HepG2 (cell line): ENCODE measurements around the gene PC. TPM values are rescaled to one million over a fixed set of nuclear protein-coding genes. Genes with fewer than 3 reads are reported as not detected.

Experiments
- ARNT ChIP-seq: fragments of 450-650 bp; IDR thresholded peaks from 2 replicates; pipeline ENCODE4 v1.6.1; 2017
- ATF7 ChIP-seq, 2 experiments: fragments of 450-650 bp in 1 of 2; sonication (generic) in 1 of 2; formaldehyde crosslinking in 1 of 2; IDR thresholded peaks; 2 replicates each; pipeline versions ENCODE4 v1.4.0 to v1.6.1; 2016 to 2020; ENCODE audit warnings: antibody characterized with exemption in 1 of 2, mild to moderate bottlenecking in 1 of 2, missing genetic modification reagents in 1 of 2
- ATF7-NPFF ChIP-seq: sonication (generic); formaldehyde crosslinking; IDR thresholded peaks from 2 replicates; pipeline ENCODE4 v1.8.1; 2023; ENCODE audit warnings: mild to moderate bottlenecking, low read depth, missing genetic modification reagents, moderate library complexity
- EEA1 ChIP-seq: sonication (generic); formaldehyde crosslinking; IDR thresholded peaks from 2 replicates; pipeline ENCODE4 v1.5.1; 2020; ENCODE audit warnings: mild to moderate bottlenecking, missing genetic modification reagents, borderline replicate concordance
- EP300 ChIP-seq, 3 experiments: sonication (generic) in 1 of 3; formaldehyde crosslinking in 1 of 3; IDR thresholded peaks; 2 replicates each; pipeline versions ENCODE4 v1.5.1 to v1.6.1; 2011 to 2020; ENCODE audit warnings: low read depth in 2 of 3, low read length in 2 of 3, borderline replicate concordance in 1 of 3, improper control_type of control experiment in 1 of 3, mild to moderate bottlenecking in 1 of 3, missing genetic modification reagents in 1 of 3, moderate library complexity in 1 of 3
- GATAD2A ChIP-seq: IDR thresholded peaks from 2 replicates; pipeline ENCODE4 v1.6.1; 2016
- HMG20A ChIP-seq: IDR thresholded peaks from 2 replicates; pipeline ENCODE4 v1.6.1; 2016; ENCODE audit warnings: borderline replicate concordance
- IKZF1 ChIP-seq: fragments of 450-650 bp; IDR thresholded peaks from 2 replicates; pipeline ENCODE4 v1.7.1; 2016
- JUNB ChIP-seq: sonication (generic); formaldehyde crosslinking; IDR thresholded peaks from 2 replicates; pipeline ENCODE4 v1.8.0; 2022; ENCODE audit warnings: missing genetic modification reagents, mild to moderate bottlenecking, borderline replicate concordance
- NCOA1 ChIP-seq: sonication (generic); formaldehyde crosslinking; IDR thresholded peaks from 2 replicates; pipeline ENCODE4 v1.9.0; 2021; ENCODE audit warnings: missing genetic modification reagents
- STAG1 ChIP-seq: sonication (generic); formaldehyde crosslinking; IDR thresholded peaks from 2 replicates; pipeline ENCODE4 v1.4.0; 2020; ENCODE audit warnings: missing genetic modification reagents
- STAT5B ChIP-seq: sonication (generic); formaldehyde crosslinking; IDR thresholded peaks from 2 replicates; pipeline ENCODE4 v1.4.0; 2020; ENCODE audit warnings: missing genetic modification reagents
- SUZ12 ChIP-seq: fragments of 150-350 bp; IDR thresholded peaks from 2 replicates; pipeline ENCODE4 v1.6.1; 2014; ENCODE audit warnings: low read depth, low read length
- TEAD3 ChIP-seq: optimal IDR thresholded peaks from 2 replicates; pipeline ENCODE3; 2016; ENCODE audit warnings: borderline replicate concordance
- TRIM24 ChIP-seq: sonication (generic); formaldehyde crosslinking; IDR thresholded peaks from 2 replicates; pipeline ENCODE4 v1.8.0; 2022; ENCODE audit warnings: mild to moderate bottlenecking, missing genetic modification reagents
- ZNF180 ChIP-seq: sonication (generic); formaldehyde crosslinking; IDR thresholded peaks from 2 replicates; pipeline ENCODE4 v1.4.0; 2020; ENCODE audit warnings: low read depth, missing genetic modification reagents, borderline replicate concordance
- ZNF343 ChIP-seq: sonication (generic); formaldehyde crosslinking; IDR thresholded peaks from 2 replicates; pipeline ENCODE4 v1.4.0; 2020; ENCODE audit warnings: mild to moderate bottlenecking, missing genetic modification reagents
- ZNF484 ChIP-seq: sonication (generic); formaldehyde crosslinking; IDR thresholded peaks from 2 replicates; pipeline ENCODE4 v1.5.1; 2020; ENCODE audit warnings: mild to moderate bottlenecking, low read depth, missing genetic modification reagents, borderline replicate concordance
- ZNF562 ChIP-seq: sonication (generic); formaldehyde crosslinking; IDR thresholded peaks from 2 replicates; pipeline ENCODE4 v1.8.0; 2022; ENCODE audit warnings: missing genetic modification reagents, borderline replicate concordance
- ZNF614 ChIP-seq: IDR thresholded peaks from 2 replicates; pipeline ENCODE4 v1.6.1; 2018; ENCODE audit warnings: missing biosample characterization, missing genetic modification reagents, inconsistent platforms, borderline replicate concordance
- ZNF616 ChIP-seq: sonication (generic); formaldehyde crosslinking; IDR thresholded peaks from 2 replicates; pipeline ENCODE4 v1.5.0; 2020; ENCODE audit warnings: low read depth, mild to moderate bottlenecking, missing genetic modification reagents
- ZNF879 ChIP-seq: sonication (generic); formaldehyde crosslinking; IDR thresholded peaks from 2 replicates; pipeline ENCODE4 v1.8.1; 2023; ENCODE audit warnings: missing genetic modification reagents
- polyA plus RNA-seq, 8 experiments: library from polyadenylated mRNA; depleted of rRNA in 3 of 8; stranded (reverse) in 7 of 8; unstranded in 1 of 8; fragments of >200 nt; fragmentation: Illumina TruSeq in 4 of 8; extraction: Trizol in 4 of 8; gene quantifications; 2 replicates each; pipeline versions ENCODE4 v1.2.1 to v1.2.3, GENCODE V29; 2011 to 2016; ENCODE audit warnings: low read depth in 4 of 8, missing spikeins in 1 of 8, mixed read lengths in 1 of 8; ENCODE audit not compliant: insufficient read depth in 1 of 8
- total RNA-seq, 5 experiments: library from RNA; depleted of rRNA; stranded (reverse); fragments of >200 nt; fragmentation: Illumina TruSeq; extraction: Trizol; gene quantifications; 2 replicates each; pipeline ENCODE4 v1.2.3, GENCODE V29; 2016; ENCODE audit warnings: low read depth in 1 of 5
- TF ChIP-seq, protein P1 (sequence below): sonication (generic); formaldehyde crosslinking; IDR thresholded peaks from 2 replicates; pipeline ENCODE4 v1.5.0; 2020; ENCODE audit warnings: missing genetic modification reagents
- TF ChIP-seq, protein P2 (sequence below): sonication (generic); formaldehyde crosslinking; IDR thresholded peaks from 2 replicates; pipeline ENCODE4 v1.5.0; 2020; ENCODE audit warnings: mild to moderate bottlenecking, missing genetic modification reagents, moderate library complexity
- TF ChIP-seq, protein P3 (sequence below): sonication (generic); formaldehyde crosslinking; conservative IDR thresholded peaks from 2 replicates; pipeline ENCODE4 v1.5.0; 2020; ENCODE audit warnings: missing genetic modification reagents
- TF ChIP-seq, protein P4 (sequence below): fragments of 450-650 bp; IDR thresholded peaks from 2 replicates; pipeline ENCODE4 v1.6.1; 2017; ENCODE audit warnings: mild to moderate bottlenecking

PC gene
- total and polyA plus RNA-seq, 2 of the 13 experiments (the other 11 are each of a cell fraction or from before 2014, with no cell fraction given): 29.0 to 39.0 TPM

DNA sequence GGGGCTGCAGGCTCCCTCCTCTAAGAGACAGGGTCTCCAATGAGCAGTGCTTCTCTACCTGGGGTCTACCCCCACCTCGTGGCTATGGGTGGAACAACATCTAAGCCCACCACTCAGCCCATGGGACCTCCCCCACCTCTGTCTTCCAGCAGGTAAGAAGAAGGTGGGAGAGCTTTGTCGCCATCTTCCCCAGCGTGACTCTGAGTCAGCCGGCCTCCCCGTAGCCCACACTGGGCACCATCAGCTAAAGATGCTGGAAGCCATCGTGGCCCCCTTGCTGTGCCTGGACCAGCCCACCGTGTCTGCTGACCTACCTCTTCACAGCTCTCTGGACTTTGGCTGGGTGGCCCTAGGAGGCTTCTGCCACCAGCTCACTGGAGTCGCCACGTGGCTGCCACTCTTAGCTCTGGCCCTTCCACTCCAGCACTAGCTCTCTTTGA lies 17.9 kb upstream of the PC start (continued):
- TF ChIP-seq, protein P1, sequence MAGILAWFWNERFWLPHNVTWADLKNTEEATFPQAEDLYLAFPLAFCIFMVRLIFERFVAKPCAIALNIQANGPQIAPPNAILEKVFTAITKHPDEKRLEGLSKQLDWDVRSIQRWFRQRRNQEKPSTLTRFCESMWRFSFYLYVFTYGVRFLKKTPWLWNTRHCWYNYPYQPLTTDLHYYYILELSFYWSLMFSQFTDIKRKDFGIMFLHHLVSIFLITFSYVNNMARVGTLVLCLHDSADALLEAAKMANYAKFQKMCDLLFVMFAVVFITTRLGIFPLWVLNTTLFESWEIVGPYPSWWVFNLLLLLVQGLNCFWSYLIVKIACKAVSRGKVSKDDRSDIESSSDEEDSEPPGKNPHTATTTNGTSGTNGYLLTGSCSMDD (CRISPR knock-in tag): no peak
- TF ChIP-seq NCOA1 (CRISPR knock-in tag): no peak
- peak; percentile 37; the same call in 1 of the 2 replicates for TF ChIP-seq GATAD2A (CRISPR knock-in tag)
- TF ChIP-seq, protein P2, sequence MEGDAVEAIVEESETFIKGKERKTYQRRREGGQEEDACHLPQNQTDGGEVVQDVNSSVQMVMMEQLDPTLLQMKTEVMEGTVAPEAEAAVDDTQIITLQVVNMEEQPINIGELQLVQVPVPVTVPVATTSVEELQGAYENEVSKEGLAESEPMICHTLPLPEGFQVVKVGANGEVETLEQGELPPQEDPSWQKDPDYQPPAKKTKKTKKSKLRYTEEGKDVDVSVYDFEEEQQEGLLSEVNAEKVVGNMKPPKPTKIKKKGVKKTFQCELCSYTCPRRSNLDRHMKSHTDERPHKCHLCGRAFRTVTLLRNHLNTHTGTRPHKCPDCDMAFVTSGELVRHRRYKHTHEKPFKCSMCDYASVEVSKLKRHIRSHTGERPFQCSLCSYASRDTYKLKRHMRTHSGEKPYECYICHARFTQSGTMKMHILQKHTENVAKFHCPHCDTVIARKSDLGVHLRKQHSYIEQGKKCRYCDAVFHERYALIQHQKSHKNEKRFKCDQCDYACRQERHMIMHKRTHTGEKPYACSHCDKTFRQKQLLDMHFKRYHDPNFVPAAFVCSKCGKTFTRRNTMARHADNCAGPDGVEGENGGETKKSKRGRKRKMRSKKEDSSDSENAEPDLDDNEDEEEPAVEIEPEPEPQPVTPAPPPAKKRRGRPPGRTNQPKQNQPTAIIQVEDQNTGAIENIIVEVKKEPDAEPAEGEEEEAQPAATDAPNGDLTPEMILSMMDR: peak; percentile 94
- TF ChIP-seq ZNF879: no peak
- TF ChIP-seq STAT5B: no peak
- TF ChIP-seq, protein P3, sequence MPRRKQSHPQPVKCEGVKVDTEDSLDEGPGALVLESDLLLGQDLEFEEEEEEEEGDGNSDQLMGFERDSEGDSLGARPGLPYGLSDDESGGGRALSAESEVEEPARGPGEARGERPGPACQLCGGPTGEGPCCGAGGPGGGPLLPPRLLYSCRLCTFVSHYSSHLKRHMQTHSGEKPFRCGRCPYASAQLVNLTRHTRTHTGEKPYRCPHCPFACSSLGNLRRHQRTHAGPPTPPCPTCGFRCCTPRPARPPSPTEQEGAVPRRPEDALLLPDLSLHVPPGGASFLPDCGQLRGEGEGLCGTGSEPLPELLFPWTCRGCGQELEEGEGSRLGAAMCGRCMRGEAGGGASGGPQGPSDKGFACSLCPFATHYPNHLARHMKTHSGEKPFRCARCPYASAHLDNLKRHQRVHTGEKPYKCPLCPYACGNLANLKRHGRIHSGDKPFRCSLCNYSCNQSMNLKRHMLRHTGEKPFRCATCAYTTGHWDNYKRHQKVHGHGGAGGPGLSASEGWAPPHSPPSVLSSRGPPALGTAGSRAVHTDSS (CRISPR knock-in tag): no peak
- no peak for TF ChIP-seq ARNT
- TF ChIP-seq TEAD3 (CRISPR knock-in tag): no peak
- no peak for TF ChIP-seq TRIM24 (CRISPR knock-in tag)
- TF ChIP-seq ZNF562 (CRISPR knock-in tag): no peak
- TF ChIP-seq IKZF1: no peak
- TF ChIP-seq ZNF484 (CRISPR knock-in tag): no peak
- TF ChIP-seq, protein P4, sequence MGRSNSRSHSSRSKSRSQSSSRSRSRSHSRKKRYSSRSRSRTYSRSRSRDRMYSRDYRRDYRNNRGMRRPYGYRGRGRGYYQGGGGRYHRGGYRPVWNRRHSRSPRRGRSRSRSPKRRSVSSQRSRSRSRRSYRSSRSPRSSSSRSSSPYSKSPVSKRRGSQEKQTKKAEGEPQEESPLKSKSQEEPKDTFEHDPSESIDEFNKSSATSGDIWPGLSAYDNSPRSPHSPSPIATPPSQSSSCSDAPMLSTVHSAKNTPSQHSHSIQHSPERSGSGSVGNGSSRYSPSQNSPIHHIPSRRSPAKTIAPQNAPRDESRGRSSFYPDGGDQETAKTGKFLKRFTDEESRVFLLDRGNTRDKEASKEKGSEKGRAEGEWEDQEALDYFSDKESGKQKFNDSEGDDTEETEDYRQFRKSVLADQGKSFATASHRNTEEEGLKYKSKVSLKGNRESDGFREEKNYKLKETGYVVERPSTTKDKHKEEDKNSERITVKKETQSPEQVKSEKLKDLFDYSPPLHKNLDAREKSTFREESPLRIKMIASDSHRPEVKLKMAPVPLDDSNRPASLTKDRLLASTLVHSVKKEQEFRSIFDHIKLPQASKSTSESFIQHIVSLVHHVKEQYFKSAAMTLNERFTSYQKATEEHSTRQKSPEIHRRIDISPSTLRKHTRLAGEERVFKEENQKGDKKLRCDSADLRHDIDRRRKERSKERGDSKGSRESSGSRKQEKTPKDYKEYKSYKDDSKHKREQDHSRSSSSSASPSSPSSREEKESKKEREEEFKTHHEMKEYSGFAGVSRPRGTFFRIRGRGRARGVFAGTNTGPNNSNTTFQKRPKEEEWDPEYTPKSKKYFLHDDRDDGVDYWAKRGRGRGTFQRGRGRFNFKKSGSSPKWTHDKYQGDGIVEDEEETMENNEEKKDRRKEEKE: no peak
- no peak for TF ChIP-seq EEA1 (CRISPR knock-in tag)
- TF ChIP-seq ZNF343 (CRISPR knock-in tag): no peak
- no peak for TF ChIP-seq ZNF614 (CRISPR knock-in tag)
- TF ChIP-seq ATF7 (IDR thresholded peaks at IDR 0.05): no peak
- no peak for TF ChIP-seq ATF7 (CRISPR knock-in tag; IDR thresholded peaks at IDR 0.05)
- TF ChIP-seq ATF7-NPFF (CRISPR knock-in tag): 0 out of 2 replicates have a peak, but pooled peaks have one; percentile 27
- TF ChIP-seq ZNF180 (CRISPR knock-in tag): no peak
- TF ChIP-seq HMG20A (CRISPR knock-in tag): no peak
- peak; percentile 85 for TF ChIP-seq STAG1 (CRISPR knock-in tag)
- no peak for TF ChIP-seq JUNB (CRISPR knock-in tag)
- no peak for TF ChIP-seq SUZ12
- TF ChIP-seq EP300 (IDR thresholded peaks at IDR 0.05; ENCODE audit: low read depth in 2 of 2, low read length in 2 of 2): no peak
- no peak for TF ChIP-seq EP300 (CRISPR knock-in tag; IDR thresholded peaks at IDR 0.05; ENCODE audit: borderline replicate concordance)
- peak; percentile 45; the same call in 1 of the 2 replicates for TF ChIP-seq ZNF616 (CRISPR knock-in tag)
